HTERT RPE-1 (cell line): ENCODE results near the gene COL25A1.
"Not testable (repeated sequence)": the region's sequence is repeated elsewhere in the genome, so short reads cannot be mapped to it uniquely, and the experiment has no call there.

Experiments used
- in situ Hi-C: fragments of 300-500 bp; cut with MboI; formaldehyde crosslinking; loops from 4 replicates; pipeline ENCODE4 v1.14.3; 2020; ENCODE audit warnings: low sequenced_read_pairs

The COL25A1 gene

GRCh38 chr4:108881986-108882385, 420.5 kb downstream of the COL25A1 start:
- in situ Hi-C loops, result no loop called here

GRCh38 chr4:108881190-108881589, 421.3 kb downstream of the COL25A1 start:
- in situ Hi-C loops, result no loop called here

- in situ Hi-C loops, result no loop called here
These were observed 423.7 kb downstream of the COL25A1 start for GRCh38 chr4:108878806-108879205.

- in situ Hi-C loops, result no loop called here
These were observed 424.6 kb downstream of the COL25A1 start for GRCh38 chr4:108877821-108878220.

- in situ Hi-C loops, result no loop called here
These were observed 427.7 kb downstream of the COL25A1 start for GRCh38 chr4:108874806-108875205.

- in situ Hi-C loops, result not testable (repeated sequence)
These were observed 432.5 kb downstream of the COL25A1 start for GRCh38 chr4:108869970-108870369.

- in situ Hi-C loops, result no loop called here
These were observed 433.7 kb downstream of the COL25A1 start for GRCh38 chr4:108868606-108869227.

- in situ Hi-C loops, result no loop called here
These were observed 435.0 kb downstream of the COL25A1 start for GRCh38 chr4:108867476-108867875.

- in situ Hi-C loops, result no loop called here
These were observed 441.1 kb downstream of the COL25A1 start for GRCh38 chr4:108861334-108861733.

- in situ Hi-C loops, result no loop called here
These were observed 447.7 kb downstream of the COL25A1 start for GRCh38 chr4:108854786-108855185.

- in situ Hi-C loops, result no loop called here
These were observed 449.8 kb downstream of the COL25A1 start for GRCh38 chr4:108852691-108853090.

- in situ Hi-C loops, result no loop called here
These were observed 451.1 kb downstream of the COL25A1 start for GRCh38 chr4:108851366-108851765.

GRCh38 chr4:108850219-108850649, 452.2 kb downstream of the COL25A1 start:
- in situ Hi-C loops, result no loop called here

- in situ Hi-C loops, result no loop called here
These were observed 452.8 kb downstream of the COL25A1 start for GRCh38 chr4:108849611-108850168.

- in situ Hi-C loops, result no loop called here
These were observed 455.9 kb downstream of the COL25A1 start for GRCh38 chr4:108846568-108846967.

- in situ Hi-C loops, result no loop called here
These were observed 462.0 kb downstream of the COL25A1 start for GRCh38 chr4:108840426-108840975.

GRCh38 chr4:108839333-108839732, 463.1 kb downstream of the COL25A1 start:
- in situ Hi-C loops, result no loop called here

GRCh38 chr4:108838451-108838850, 464.0 kb downstream of the COL25A1 start:
- in situ Hi-C loops, result no loop called here

- in situ Hi-C loops, result no loop called here
These were observed 467.5 kb downstream of the COL25A1 start for GRCh38 chr4:108834835-108835384.

- in situ Hi-C loops, result no loop called here
These were observed 468.2 kb downstream of the COL25A1 start for GRCh38 chr4:108834166-108834834.

GRCh38 chr4:108833046-108833445, 469.4 kb downstream of the COL25A1 start:
- in situ Hi-C loops, result no loop called here

- in situ Hi-C loops, result no loop called here
These were observed 470.6 kb downstream of the COL25A1 start for GRCh38 chr4:108831886-108832285.
